ENCODE data around the gene LAX1. TPM values are rescaled to one million over a fixed set of nuclear protein-coding genes. Genes with fewer than 3 reads are reported as not detected.
A peak's percentile ranks its signal among the peaks of the same experiment; 100 is the strongest.

The LAX1 gene
- total and polyA plus RNA-seq, 2 experiments from 2014 or later = 0.11 TPM; not detected in 1

- H4K20me1 ChIP-seq (ENCODE audit: insufficient read depth) = no peaks in the 10 kb centered on the region
- H3K4me3 ChIP-seq = no peak overlapping the region
- DNase-seq = no peak
- no peaks in the 10 kb centered on the region for H3K9me3 ChIP-seq (ENCODE audit: low read depth)
- H3K9ac ChIP-seq = no peak overlapping the region
- no peaks in the 10 kb centered on the region for H3K27me3 ChIP-seq (replicated peaks; ENCODE audit: insufficient read depth)
- no peaks in the 10 kb centered on the region for H3K79me2 ChIP-seq (ENCODE audit: insufficient read depth)
- no peak overlapping the region for H3K4me2 ChIP-seq (ENCODE audit: unreplicated experiment)
- no peak for TF ChIP-seq EZH2 (IDR thresholded peaks at IDR 0.05; ENCODE audit: insufficient read depth, poor library complexity, severe bottlenecking)
- no peak for TF ChIP-seq EZH2phosphoT487 (IDR thresholded peaks at IDR 0.05; ENCODE audit: insufficient read depth, low read depth)
- WGBS, 2 experiments (ENCODE audit: low coverage in 1 of 2, low lambda C conversion rate in 2 of 2, missing lambda C conversion rate in 2 of 2) = 92 to 100% methylated on average over 1 of the region's 1 CpG
- H3F3A ChIP-seq (ENCODE audit: insufficient read depth) = no peaks in the 10 kb centered on the region
- H3K27ac ChIP-seq = no peak overlapping the region
- in situ Hi-C loops (cut with MboI) = no loop called here
- H3K9me2 ChIP-seq (ENCODE audit: insufficient read depth) = no peaks in the 10 kb centered on the region
- no peaks in the 10 kb centered on the region for H3K36me3 ChIP-seq (ENCODE audit: low read depth)
- H3K4me1 ChIP-seq (ENCODE audit: insufficient read depth) = no peaks in the 10 kb centered on the region
- H2AFZ ChIP-seq = no peak overlapping the region
These were observed 1.5 kb upstream of the LAX1 start for GRCh38 chr1:203763505-203763904.

DNA sequence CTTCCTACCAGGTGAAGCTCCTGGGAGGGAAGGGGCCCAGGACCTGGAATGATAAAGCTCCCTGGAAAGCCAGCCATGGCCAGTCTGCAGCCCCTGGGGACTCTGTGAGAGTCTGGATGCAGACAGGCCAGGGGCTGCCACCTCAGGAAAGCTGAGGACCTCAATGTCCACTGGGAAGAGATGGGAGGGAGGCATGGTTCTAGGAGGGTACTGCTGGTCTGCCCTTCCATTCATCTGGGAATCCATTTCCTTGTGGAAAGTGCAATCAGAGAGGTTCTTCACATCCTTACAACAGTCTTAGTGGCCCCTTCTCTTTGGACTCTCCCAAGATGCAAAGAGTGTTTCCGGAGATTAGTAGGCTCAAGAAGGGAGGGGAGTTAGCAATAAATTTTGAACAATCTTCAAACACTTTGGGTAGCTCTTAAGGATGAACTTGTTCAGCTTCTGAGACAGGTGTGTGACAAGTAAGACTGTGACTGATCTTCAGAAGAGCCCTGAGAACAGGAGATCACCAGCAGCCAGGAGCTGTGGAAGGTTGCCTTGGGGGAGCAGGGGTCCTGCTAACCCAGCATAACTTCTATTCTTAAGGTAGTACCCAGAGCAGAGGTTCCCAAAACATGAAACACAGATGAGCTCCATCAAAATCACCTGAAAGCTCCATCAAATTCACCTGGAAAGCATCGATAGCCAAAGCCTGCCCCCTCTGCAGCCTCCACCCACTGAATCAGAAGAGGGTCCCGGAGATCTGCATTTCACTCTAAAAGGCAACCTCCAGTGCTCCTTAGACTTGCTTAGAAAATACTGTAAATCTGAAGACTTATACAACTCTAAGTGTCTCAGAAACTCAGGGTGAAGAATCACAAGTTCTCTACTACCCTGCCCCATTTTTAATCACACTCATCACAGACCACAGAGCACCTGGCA, 616 bp upstream of the LAX1 start:
- H3K27me3 ChIP-seq (replicated peaks; ENCODE audit: insufficient read depth) = no peaks in the 10 kb centered on the region
- no peaks in the 10 kb centered on the region for H3K4me1 ChIP-seq (ENCODE audit: insufficient read depth)
- H3K27ac ChIP-seq = no peak overlapping the region
- H3K9me2 ChIP-seq (ENCODE audit: insufficient read depth) = no peaks in the 10 kb centered on the region
- TF ChIP-seq EZH2 (IDR thresholded peaks at IDR 0.05; ENCODE audit: insufficient read depth, poor library complexity, severe bottlenecking) = no peak
- TF ChIP-seq EZH2phosphoT487 (IDR thresholded peaks at IDR 0.05; ENCODE audit: insufficient read depth, low read depth) = no peak
- H3K4me2 ChIP-seq (ENCODE audit: unreplicated experiment) = no peak overlapping the region
- H4K20me1 ChIP-seq (ENCODE audit: insufficient read depth) = no peaks in the 10 kb centered on the region
- 69 to 78% methylated on average over 3 of the region's 3 CpGs for WGBS, 2 experiments (ENCODE audit: low coverage in 1 of 2, low lambda C conversion rate in 2 of 2, missing lambda C conversion rate in 2 of 2)
- no peak overlapping the region for H3K9ac ChIP-seq
- H3K4me3 ChIP-seq = no peak overlapping the region
- H3K9me3 ChIP-seq (ENCODE audit: low read depth) = no peaks in the 10 kb centered on the region
- no peaks in the 10 kb centered on the region for H3K79me2 ChIP-seq (ENCODE audit: insufficient read depth)
- no peak for DNase-seq
- H3K36me3 ChIP-seq (ENCODE audit: low read depth) = no peaks in the 10 kb centered on the region
- in situ Hi-C loops (cut with MboI) = no loop called here
- H2AFZ ChIP-seq = no peak overlapping the region
- H3F3A ChIP-seq (ENCODE audit: insufficient read depth) = no peaks in the 10 kb centered on the region

DNA sequence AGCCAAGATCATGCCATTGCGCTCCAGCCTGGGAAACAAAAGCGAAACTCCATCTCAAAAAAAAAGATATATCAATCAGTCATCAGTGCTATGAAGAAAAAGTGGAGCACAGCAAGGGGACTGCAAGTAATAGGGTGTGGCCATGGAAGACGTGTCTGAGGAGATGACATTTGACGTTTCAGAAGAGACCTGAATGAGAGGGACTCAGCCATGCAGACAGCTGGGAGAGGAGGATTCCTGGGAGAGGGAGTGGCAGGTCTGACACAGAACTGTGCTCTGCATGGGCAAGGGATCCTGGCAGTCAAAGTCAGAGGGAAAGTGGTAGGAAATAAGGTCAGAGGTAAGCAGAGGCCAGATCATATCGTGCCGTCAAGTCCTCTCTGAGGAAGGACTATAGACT, 3.3 kb downstream of the LAX1 start:
- H3K9ac ChIP-seq = no peak overlapping the region
- H3K36me3 ChIP-seq (ENCODE audit: low read depth) = no peaks in the 10 kb centered on the region
- H3K4me1 ChIP-seq (ENCODE audit: insufficient read depth) = no peaks in the 10 kb centered on the region
- no peak for DNase-seq
- no peak overlapping the region for H3K4me3 ChIP-seq
- no peak overlapping the region for H2AFZ ChIP-seq
- H4K20me1 ChIP-seq (ENCODE audit: insufficient read depth) = no peaks in the 10 kb centered on the region
- H3F3A ChIP-seq (ENCODE audit: insufficient read depth) = no peaks in the 10 kb centered on the region
- H3K79me2 ChIP-seq (ENCODE audit: insufficient read depth) = no peaks in the 10 kb centered on the region
- H3K27me3 ChIP-seq (replicated peaks; ENCODE audit: insufficient read depth) = no peaks in the 10 kb centered on the region
- no peaks in the 10 kb centered on the region for H3K9me3 ChIP-seq (ENCODE audit: low read depth)
- in situ Hi-C loops (cut with MboI) = no loop called here
- WGBS, 2 experiments (ENCODE audit: low coverage in 1 of 2, low lambda C conversion rate in 2 of 2, missing lambda C conversion rate in 2 of 2) = 64 to 67% methylated on average over 6 of the region's 6 CpGs
- TF ChIP-seq EZH2 (IDR thresholded peaks at IDR 0.05; ENCODE audit: insufficient read depth, poor library complexity, severe bottlenecking) = no peak
- TF ChIP-seq EZH2phosphoT487 (IDR thresholded peaks at IDR 0.05; ENCODE audit: insufficient read depth, low read depth) = no peak
- no peak overlapping the region for H3K27ac ChIP-seq
- no peak overlapping the region for H3K4me2 ChIP-seq (ENCODE audit: unreplicated experiment)
- no peaks in the 10 kb centered on the region for H3K9me2 ChIP-seq (ENCODE audit: insufficient read depth)

GRCh38 chr1:203769505-203770343, 4.7 kb downstream of the LAX1 start:
- WGBS, 2 experiments (ENCODE audit: low coverage in 1 of 2, low lambda C conversion rate in 2 of 2, missing lambda C conversion rate in 2 of 2) = 33 to 36% methylated on average over 15 of the region's 15 CpGs
- H4K20me1 ChIP-seq (ENCODE audit: insufficient read depth) = no peaks in the 10 kb centered on the region
- DNase-seq = peak; percentile 94
- no peaks in the 10 kb centered on the region for H3K27me3 ChIP-seq (replicated peaks; ENCODE audit: insufficient read depth)
- H3K9ac ChIP-seq = peak overlapping the region; percentile 42; the same call in 1 of the 2 replicates
- H3K9me2 ChIP-seq (ENCODE audit: insufficient read depth) = no peaks in the 10 kb centered on the region
- no peaks in the 10 kb centered on the region for H3F3A ChIP-seq (ENCODE audit: insufficient read depth)
- in situ Hi-C loops (cut with MboI) = no loop called here
- no peaks in the 10 kb centered on the region for H3K9me3 ChIP-seq (ENCODE audit: low read depth)
- H3K36me3 ChIP-seq (ENCODE audit: low read depth) = no peaks in the 10 kb centered on the region
- H3K4me1 ChIP-seq (ENCODE audit: insufficient read depth) = no peaks in the 10 kb centered on the region
- no peak overlapping the region for H3K4me3 ChIP-seq
- H3K4me2 ChIP-seq (ENCODE audit: unreplicated experiment) = peak overlapping the region; percentile 8
- H3K27ac ChIP-seq = peak overlapping the region; percentile 39
- no peaks in the 10 kb centered on the region for H3K79me2 ChIP-seq (ENCODE audit: insufficient read depth)
- peak overlapping the region; percentile 87 for H2AFZ ChIP-seq
- TF ChIP-seq EZH2 (IDR thresholded peaks at IDR 0.05; ENCODE audit: insufficient read depth, poor library complexity, severe bottlenecking) = no peak
- TF ChIP-seq EZH2phosphoT487 (IDR thresholded peaks at IDR 0.05; ENCODE audit: insufficient read depth, low read depth) = no peak
